Glomerular endothelial cell (primary cell): ENCODE measurements around the gene SPINK9. TPM values are rescaled to one million over a fixed set of nuclear protein-coding genes. Genes with fewer than 3 reads are reported as not detected.
"Not testable (repeated sequence)": the region's sequence is repeated elsewhere in the genome, so short reads cannot be mapped to it uniquely, and the experiment has no call there.

Experiments used
- DNase-seq: peaks from one replicate; pipeline ENCODE4 v3.0.0-alpha.2; 2011; ENCODE audit warnings: low read depth, low spot score; ENCODE audit errors: extremely low read depth
- total RNA-seq: library from RNA; depleted of rRNA; stranded (reverse); fragments of >200 nt; gene quantifications from 2 replicates; pipeline ENCODE4 v1.2.3, GENCODE V29; 2015

The SPINK9 gene
- not detected in 2 replicates for total RNA-seq

GRCh38 chr5:148335259-148335658 is at the start of gene SPINK9:
SPINK9 (plus strand) TSS chr5:148335559; CDS start chr5:148335614, 55 bp downstream.
- DNase-seq = no peak

GRCh38 chr5:148290271-148291195 is 44.8 kb upstream of the SPINK9 start:
- DNase-seq = no peak

- no peak for DNase-seq
Observed at GRCh38 chr5:148297731-148298130, 37.6 kb upstream of the SPINK9 start.

GRCh38 chr5:148306446-148306845 is 28.9 kb upstream of the SPINK9 start:
- no peak for DNase-seq

GRCh38 chr5:148309019-148309418 is 26.3 kb upstream of the SPINK9 start:
- no peak for DNase-seq

- DNase-seq = no peak
Observed at GRCh38 chr5:148309746-148310145, 25.6 kb upstream of the SPINK9 start.

GRCh38 chr5:148311484-148311883 is 23.9 kb upstream of the SPINK9 start:
- no peak for DNase-seq

GRCh38 chr5:148312153-148312552 is 23.2 kb upstream of the SPINK9 start, which contains the start of gene SPINK7:
SPINK7 (plus strand) TSS chr5:148312423; CDS start chr5:148312484, 61 bp downstream.
- no peak for DNase-seq

GRCh38 chr5:148314187-148314586 is 21.2 kb upstream of the SPINK9 start:
- DNase-seq = no peak

GRCh38 chr5:148314731-148315130 is 20.6 kb upstream of the SPINK9 start:
- no peak for DNase-seq

- DNase-seq = not testable (repeated sequence)
Observed at GRCh38 chr5:148320011-148320963, 15.1 kb upstream of the SPINK9 start.

GRCh38 chr5:148333262-148333849 is 2.0 kb upstream of the SPINK9 start:
- no peak for DNase-seq

- DNase-seq = no peak
Observed at GRCh38 chr5:148336704-148337435, 1.5 kb downstream of the SPINK9 start.

GRCh38 chr5:148342371-148343045 is 7.1 kb downstream of the SPINK9 start:
- no peak for DNase-seq

- DNase-seq = no peak
Observed at GRCh38 chr5:148343046-148343407, 7.7 kb downstream of the SPINK9 start.

- DNase-seq = no peak
Observed at GRCh38 chr5:148343603-148344487, 8.5 kb downstream of the SPINK9 start.

GRCh38 chr5:148347706-148348105 is 12.3 kb downstream of the SPINK9 start:
- no peak for DNase-seq

GRCh38 chr5:148352696-148353095 is 17.3 kb downstream of the SPINK9 start:
- DNase-seq = no peak

GRCh38 chr5:148353634-148354033 is 18.3 kb downstream of the SPINK9 start:
- no peak for DNase-seq
